NCI-H526 (cell line): ENCODE results near the gene TEC.
"Not testable (repeated sequence)": the region's sequence is repeated elsewhere in the genome, so short reads cannot be mapped to it uniquely, and the experiment has no call there.

ENCODE experiments used
- DNase-seq, 2 experiments: peaks; one replicate each; lab custom pipeline; 2025; lab: John Stamatoyannopoulos, UW

The TEC gene

GRCh38 chr4:48195853-48196252, 73.8 kb downstream of the TEC start:
- DNase-seq: no peak

GRCh38 chr4:48195374-48195773, 74.3 kb downstream of the TEC start:
- DNase-seq: no peak

GRCh38 chr4:48194971-48195370, 74.7 kb downstream of the TEC start:
- no peak for DNase-seq

GRCh38 chr4:48193921-48194468, 75.6 kb downstream of the TEC start:
- no peak for DNase-seq

GRCh38 chr4:48193096-48193836, 76.4 kb downstream of the TEC start:
- no peak for DNase-seq

- DNase-seq: no peak
Measured at GRCh38 chr4:48191758-48192157, 77.9 kb downstream of the TEC start.

GRCh38 chr4:48190839-48191238, 78.8 kb downstream of the TEC start:
- no peak for DNase-seq

GRCh38 chr4:48189731-48190130, 79.9 kb downstream of the TEC start:
- DNase-seq: no peak

GRCh38 chr4:48188390-48188789, 81.2 kb downstream of the TEC start:
- no peak for DNase-seq

GRCh38 chr4:48187813-48188212, 81.8 kb downstream of the TEC start:
- no peak for DNase-seq

- DNase-seq: not testable (repeated sequence)
Measured at GRCh38 chr4:48187066-48187465, 82.6 kb downstream of the TEC start.

GRCh38 chr4:48186394-48186793, 83.2 kb downstream of the TEC start:
- not testable (repeated sequence) for DNase-seq

- DNase-seq: no peak
Measured at GRCh38 chr4:48184882-48185281, 84.8 kb downstream of the TEC start.

- no peak for DNase-seq
Measured at GRCh38 chr4:48180234-48180633, 89.4 kb downstream of the TEC start.

- DNase-seq: no peak
Measured at GRCh38 chr4:48178931-48179330, 90.7 kb downstream of the TEC start.

GRCh38 chr4:48175806-48176205, 93.8 kb downstream of the TEC start:
- no peak for DNase-seq

GRCh38 chr4:48175328-48175727, 94.3 kb downstream of the TEC start:
- DNase-seq: no peak

- DNase-seq: no peak
Measured at GRCh38 chr4:48173056-48173991, 96.3 kb downstream of the TEC start.

GRCh38 chr4:48172651-48173050, 97.0 kb downstream of the TEC start:
- DNase-seq: no peak

- DNase-seq: no peak
Measured at GRCh38 chr4:48169636-48170035, 100.0 kb downstream of the TEC start.

- no peak for DNase-seq
Measured at GRCh38 chr4:48167538-48168263, 101.9 kb downstream of the TEC start.

- not testable (repeated sequence) for DNase-seq
Measured at GRCh38 chr4:48164561-48164960, 105.1 kb downstream of the TEC start.
